ENCODE results near the gene CMTM4. TPM values are rescaled to one million over a fixed set of nuclear protein-coding genes. Genes with fewer than 3 reads are reported as not detected.
A peak's percentile ranks its signal among the peaks of the same experiment; 100 is the strongest.
"Not testable (repeated sequence)": the region's sequence is repeated elsewhere in the genome, so short reads cannot be mapped to it uniquely, and the experiment has no call there.

Gene CMTM4
- total RNA-seq, 1 experiment from 2014 or later: 14.6 TPM

DNA sequence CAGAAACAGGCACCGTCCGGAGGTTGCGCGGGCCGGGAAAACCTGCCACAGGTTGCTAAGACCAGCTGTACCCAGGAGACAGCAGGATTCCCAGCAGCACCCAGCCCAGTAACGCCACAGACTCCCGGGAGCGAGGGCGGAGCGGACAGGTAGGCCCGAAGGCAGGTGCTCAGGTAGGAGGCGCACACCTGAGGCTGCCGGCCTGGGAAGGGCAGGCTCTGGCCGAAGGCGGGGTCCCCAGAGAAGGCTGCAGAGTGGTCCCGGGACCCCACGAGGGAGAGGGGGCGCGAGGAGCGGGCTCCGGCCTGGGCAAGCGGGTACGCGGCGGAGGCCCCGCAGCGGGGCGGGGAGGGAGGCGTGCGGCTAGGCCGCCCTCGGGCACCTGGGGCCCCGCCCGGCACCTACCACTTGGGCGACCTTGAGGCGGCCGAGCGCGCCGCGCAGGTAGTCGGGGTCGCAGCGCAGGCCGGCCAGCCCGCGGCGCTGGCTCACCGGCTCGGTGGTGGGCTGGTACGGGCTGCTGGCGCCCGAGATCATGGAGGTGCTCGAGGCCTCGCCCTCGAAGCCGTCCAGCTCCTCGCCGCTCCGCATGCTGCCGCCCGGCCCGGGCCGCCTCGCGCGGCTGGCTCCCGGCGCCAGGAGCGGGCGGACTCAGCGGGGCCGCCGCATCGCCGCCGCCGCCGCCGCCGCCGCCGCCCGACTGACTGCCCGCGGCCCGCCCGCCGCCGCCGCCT is 441 bp downstream of the CMTM4 start:
- Histone ChIP-seq H3K27me3 (replicated peaks) (no peaks in the 10 kb centered on the region), H3K27ac (no peak overlapping the region), H3K36me3 (no peaks in the 10 kb centered on the region), H3K4me1 (replicated peaks) (peaks cover 14% of the 10 kb centered on the region), H3K4me3 (peak overlapping the region; percentile 77), H3K9me3 (replicated peaks) (peaks cover 5% of the 10 kb centered on the region; the same call in 1 of the 2 replicates)
- peak in 1 of 2 experiments; percentile 30 for DNase-seq (ENCODE audit: low read depth in 1 of 2, low spot score in 2 of 2)

GRCh38 chr16:66695471-66695934 is 1.0 kb downstream of the CMTM4 start:
- Histone ChIP-seq H3K4me3 (peak overlapping the region; percentile 77), H3K9me3 (replicated peaks) (peaks cover 5% of the 10 kb centered on the region; the same call in 1 of the 2 replicates), H3K36me3 (no peaks in the 10 kb centered on the region), H3K27me3 (replicated peaks) (no peaks in the 10 kb centered on the region), H3K4me1 (replicated peaks) (peaks cover 14% of the 10 kb centered on the region), H3K27ac (no peak overlapping the region)
- DNase-seq (ENCODE audit: low read depth in 1 of 2, low spot score in 2 of 2): no peak

DNA sequence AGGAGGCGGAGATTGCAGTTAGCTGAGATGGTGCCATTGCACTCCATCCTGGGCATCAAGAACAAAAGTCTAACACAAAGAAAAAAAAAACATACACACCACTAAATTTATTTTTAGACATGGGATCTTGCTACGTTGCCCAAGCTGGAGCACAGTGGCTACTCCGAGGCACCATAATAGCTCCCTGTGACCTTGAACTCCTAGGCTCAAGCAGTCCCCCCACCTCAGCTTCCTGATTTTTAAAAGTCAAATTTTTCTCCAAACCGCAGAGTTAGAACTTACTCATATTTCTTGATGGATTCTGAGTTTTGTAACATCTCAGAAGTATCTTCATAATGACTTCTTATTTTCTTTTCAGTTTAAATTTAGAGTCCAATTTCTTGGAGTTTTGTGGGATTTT is 3.4 kb downstream of the CMTM4 start:
- peaks cover 5% of the 10 kb centered on the region; the same call in 1 of the 2 replicates for H3K9me3 ChIP-seq (replicated peaks)

DNA sequence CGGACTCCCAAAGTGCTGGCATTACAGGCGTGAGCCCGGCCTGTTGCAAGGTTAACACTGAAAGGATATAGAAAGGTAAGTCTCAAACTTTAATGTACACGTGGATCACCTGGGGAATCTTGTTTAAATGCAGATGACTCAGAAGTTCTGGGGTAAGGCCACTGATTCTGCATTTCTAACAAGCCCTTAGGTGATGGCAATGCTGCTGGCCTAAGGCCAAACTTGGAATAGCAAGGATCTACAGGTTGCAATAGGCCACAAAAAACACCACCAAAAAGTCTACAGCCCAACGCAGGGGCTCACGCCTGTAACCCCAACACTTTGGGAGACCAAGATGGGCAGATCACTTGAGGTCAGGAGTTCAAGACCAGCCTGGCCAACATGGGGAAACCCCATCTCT is 4.2 kb downstream of the CMTM4 start:
- H3K9me3 ChIP-seq (replicated peaks): peaks cover 5% of the 10 kb centered on the region; the same call in 1 of the 2 replicates
- H3K36me3 ChIP-seq: no peaks in the 10 kb centered on the region
- no peak overlapping the region for H3K27ac ChIP-seq
- peaks cover 14% of the 10 kb centered on the region for H3K4me1 ChIP-seq (replicated peaks)
- no peaks in the 10 kb centered on the region for H3K27me3 ChIP-seq (replicated peaks)
- no peak for DNase-seq (ENCODE audit: low read depth in 1 of 2, low spot score in 2 of 2)
- no peak overlapping the region for H3K4me3 ChIP-seq

More for the DNA sequence above, 3.4 kb downstream of the CMTM4 start:
- Histone ChIP-seq H3K27ac (no peak overlapping the region), H3K27me3 (replicated peaks) (no peaks in the 10 kb centered on the region), H3K4me1 (replicated peaks) (peaks cover 14% of the 10 kb centered on the region), H3K4me3 (no peak overlapping the region), H3K36me3 (no peaks in the 10 kb centered on the region)
- no peak for DNase-seq (ENCODE audit: low read depth in 1 of 2, low spot score in 2 of 2)

DNA sequence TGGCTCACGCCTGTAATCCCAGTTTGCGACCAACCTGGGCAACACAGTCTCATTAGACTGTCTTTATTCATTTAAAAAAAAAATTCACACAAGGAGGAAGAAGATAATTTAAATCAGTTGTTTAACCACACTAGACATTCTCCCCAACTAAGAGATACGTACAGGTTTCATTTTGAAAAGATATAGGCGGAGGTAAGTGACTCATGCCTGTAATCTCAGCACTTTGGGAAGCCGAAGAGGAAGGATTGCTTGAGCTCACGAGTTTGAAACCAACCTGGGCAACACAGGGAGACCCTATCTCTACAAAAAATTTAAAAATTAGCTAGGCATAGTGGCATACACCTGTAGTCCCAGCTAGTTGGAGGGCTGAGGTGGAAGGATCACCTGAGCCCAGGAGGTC is 5.3 kb downstream of the CMTM4 start:
- H3K36me3 ChIP-seq: no peaks in the 10 kb centered on the region
- H3K9me3 ChIP-seq (replicated peaks): peaks cover 4% of the 10 kb centered on the region; the same call in 1 of the 2 replicates
- H3K4me1 ChIP-seq (replicated peaks): peaks cover 9% of the 10 kb centered on the region
- no peak overlapping the region for H3K4me3 ChIP-seq
- no peaks in the 10 kb centered on the region for H3K27me3 ChIP-seq (replicated peaks)
- no peak overlapping the region for H3K27ac ChIP-seq
- DNase-seq (ENCODE audit: low read depth in 1 of 2, low spot score in 2 of 2): no peak

GRCh38 chr16:66690106-66690847 is 6.3 kb downstream of the CMTM4 start:
- Histone ChIP-seq H3K4me1 (replicated peaks) (no peaks in the 10 kb centered on the region; the same call in 1 of the 2 replicates), H3K27me3 (replicated peaks) (no peaks in the 10 kb centered on the region), H3K9me3 (replicated peaks) (no peaks in the 10 kb centered on the region), H3K27ac (no peak overlapping the region), H3K36me3 (no peaks in the 10 kb centered on the region), H3K4me3 (no peak overlapping the region)
- no peak for DNase-seq (ENCODE audit: low read depth in 1 of 2, low spot score in 2 of 2)

DNA sequence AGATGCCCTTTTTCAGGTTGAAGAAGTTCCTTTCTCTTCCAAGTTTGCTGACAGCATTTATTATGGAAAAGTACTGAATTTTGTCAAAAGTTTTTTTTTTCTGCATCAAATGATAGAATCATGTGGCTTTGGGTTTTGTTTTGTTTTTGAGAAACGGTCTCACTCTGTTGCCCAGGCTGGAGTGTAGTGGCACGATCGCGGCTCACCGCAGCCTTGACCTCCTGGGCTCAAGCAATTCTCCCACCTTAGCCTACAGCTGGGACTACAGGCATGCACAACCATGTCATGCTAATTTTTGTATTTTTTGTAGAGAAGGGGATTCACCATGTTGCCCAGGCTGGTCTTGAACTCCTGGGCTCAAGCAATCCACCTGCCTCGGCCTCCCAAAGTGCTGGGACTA is 7.3 kb downstream of the CMTM4 start:
- Histone ChIP-seq H3K9me3 (replicated peaks) (no peaks in the 10 kb centered on the region), H3K27ac (no peak overlapping the region)
- no peak for DNase-seq (ENCODE audit: low read depth in 1 of 2, low spot score in 2 of 2)

DNA sequence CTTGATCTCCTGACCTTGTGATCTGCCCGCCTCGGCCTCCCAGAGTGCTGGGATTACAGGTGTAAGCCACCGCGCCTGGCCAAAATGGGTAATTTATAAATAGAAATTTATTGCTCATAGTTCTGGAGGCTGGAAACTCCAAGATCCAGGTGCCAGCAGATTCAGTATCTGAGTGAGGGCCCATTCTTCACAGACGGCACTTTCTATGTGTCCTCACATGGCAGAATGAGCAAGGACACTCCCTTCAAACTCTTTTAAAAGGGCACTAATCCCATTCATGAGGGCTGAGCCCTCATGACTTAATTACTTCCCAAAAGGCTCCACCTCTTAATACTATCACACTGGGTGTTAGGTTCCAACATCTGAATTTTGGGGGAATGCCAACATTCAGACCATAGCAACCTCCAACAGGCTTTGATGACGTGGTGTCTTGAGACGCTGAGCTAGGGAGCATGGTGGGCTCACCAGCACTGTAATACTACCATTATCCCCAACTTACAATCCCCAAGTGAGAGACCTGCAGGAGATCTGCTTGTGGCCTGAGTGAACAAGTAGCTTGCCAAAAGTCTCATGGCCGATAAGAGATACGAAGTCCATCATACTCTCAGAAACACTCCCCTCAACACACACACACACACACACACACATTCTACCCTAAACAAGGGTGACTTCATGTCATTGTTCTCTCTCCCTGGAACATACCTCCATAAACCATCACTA is 8.5 kb downstream of the CMTM4 start:
- DNase-seq (ENCODE audit: low read depth in 1 of 2, low spot score in 2 of 2): no peak

More for the DNA sequence above, 7.3 kb downstream of the CMTM4 start:
- H3K4me1 ChIP-seq (replicated peaks): no peaks in the 10 kb centered on the region
- no peak overlapping the region for H3K4me3 ChIP-seq
- H3K27me3 ChIP-seq (replicated peaks): no peaks in the 10 kb centered on the region
- no peaks in the 10 kb centered on the region for H3K36me3 ChIP-seq

GRCh38 chr16:66685501-66686115 is 10.9 kb downstream of the CMTM4 start:
- H3K4me3 ChIP-seq; H3K27me3 ChIP-seq (replicated peaks); H3K9me3 ChIP-seq (replicated peaks); H3K36me3 ChIP-seq; H3K27ac ChIP-seq; DNase-seq (ENCODE audit: low read depth in 1 of 2, low spot score in 2 of 2): not testable (repeated sequence)
- H3K4me1 ChIP-seq (replicated peaks): peaks cover 11% of the 10 kb centered on the region; the same call in 1 of the 2 replicates

More for the DNA sequence above, 8.5 kb downstream of the CMTM4 start:
- H3K27me3 ChIP-seq (replicated peaks): no peaks in the 10 kb centered on the region
- no peaks in the 10 kb centered on the region for H3K36me3 ChIP-seq
- H3K9me3 ChIP-seq (replicated peaks): no peaks in the 10 kb centered on the region
- H3K4me3 ChIP-seq: no peak overlapping the region
- no peak overlapping the region for H3K27ac ChIP-seq
- H3K4me1 ChIP-seq (replicated peaks): no peaks in the 10 kb centered on the region

DNA sequence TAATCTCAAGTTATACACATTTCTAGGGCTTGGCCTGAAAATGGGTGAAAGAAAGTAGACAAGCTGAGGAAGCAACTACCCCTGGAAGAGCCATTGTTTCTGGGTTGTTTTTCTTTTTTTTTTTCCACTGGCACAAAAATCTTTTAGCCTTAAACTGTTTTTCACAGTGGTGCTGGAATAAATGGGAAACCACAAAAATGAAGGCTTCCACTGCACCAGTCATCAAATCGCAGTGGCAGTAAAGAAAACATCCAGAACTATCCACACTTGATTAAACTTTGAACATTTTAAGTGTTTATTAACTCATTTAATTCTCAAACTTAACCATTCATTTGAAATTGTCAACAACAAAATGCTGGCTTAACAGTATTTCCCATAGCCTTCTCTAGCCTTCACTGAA is 14.3 kb downstream of the CMTM4 start:
- DNase-seq (ENCODE audit: low read depth in 1 of 2, low spot score in 2 of 2): peak in 1 of 2 experiments; percentile 18
- Histone ChIP-seq H3K36me3 (no peaks in the 10 kb centered on the region), H3K27me3 (replicated peaks) (no peaks in the 10 kb centered on the region), H3K9me3 (replicated peaks) (no peaks in the 10 kb centered on the region), H3K27ac (no peak overlapping the region), H3K4me1 (replicated peaks) (peaks cover 11% of the 10 kb centered on the region; the same call in 1 of the 2 replicates), H3K4me3 (no peak overlapping the region)

DNA sequence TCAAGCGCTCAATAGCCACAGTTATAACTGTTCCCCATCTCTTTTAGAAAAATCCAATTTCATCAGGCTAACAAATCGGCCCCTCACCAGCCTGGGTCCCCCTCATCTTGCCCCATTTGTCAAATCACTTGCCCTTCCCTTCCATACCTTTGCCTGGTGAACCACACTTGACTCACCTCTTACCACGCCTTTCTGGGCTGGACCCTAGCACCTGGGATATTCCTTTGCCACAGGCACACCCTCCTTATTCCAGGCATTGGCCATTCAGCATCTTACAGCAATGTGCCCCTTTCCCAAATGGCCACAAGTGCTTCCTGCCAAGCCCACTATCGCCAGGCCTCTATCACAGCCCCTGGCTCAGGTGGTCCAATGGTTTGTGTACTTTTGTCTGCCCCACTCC is 14.9 kb downstream of the CMTM4 start:
- Histone ChIP-seq H3K27ac (no peak overlapping the region), H3K4me3 (no peak overlapping the region), H3K9me3 (replicated peaks) (no peaks in the 10 kb centered on the region), H3K27me3 (replicated peaks) (no peaks in the 10 kb centered on the region), H3K36me3 (no peaks in the 10 kb centered on the region), H3K4me1 (replicated peaks) (peaks cover 11% of the 10 kb centered on the region; the same call in 1 of the 2 replicates)
- DNase-seq (ENCODE audit: low read depth in 1 of 2, low spot score in 2 of 2): no peak

DNA sequence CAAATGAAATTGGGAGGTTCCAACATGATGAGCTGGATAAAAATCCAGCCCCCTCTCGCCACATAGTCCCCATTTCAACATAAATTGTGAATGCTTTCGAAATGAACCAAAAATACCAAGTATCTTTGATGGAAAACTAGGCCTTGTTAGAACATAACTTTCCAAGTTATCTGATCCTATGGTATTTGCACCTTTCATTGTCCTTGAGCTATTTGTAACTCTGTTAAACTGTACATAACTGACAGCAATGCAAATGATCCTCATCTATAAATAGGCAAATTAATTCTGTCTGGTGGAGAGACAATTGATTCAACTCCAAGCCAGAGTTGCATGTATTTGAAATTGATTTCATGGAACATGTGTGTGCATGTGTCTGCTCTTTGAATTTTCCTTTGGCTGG is 18.2 kb downstream of the CMTM4 start:
- no peak overlapping the region for H3K4me3 ChIP-seq
- no peaks in the 10 kb centered on the region for H3K9me3 ChIP-seq (replicated peaks)
- H3K4me1 ChIP-seq (replicated peaks): peaks cover 11% of the 10 kb centered on the region; the same call in 1 of the 2 replicates
- H3K27ac ChIP-seq: no peak overlapping the region
- H3K36me3 ChIP-seq: no peaks in the 10 kb centered on the region
- no peak for DNase-seq (ENCODE audit: low read depth in 1 of 2, low spot score in 2 of 2)
- H3K27me3 ChIP-seq (replicated peaks): no peaks in the 10 kb centered on the region

GRCh38 chr16:66677836-66678235 is 18.7 kb downstream of the CMTM4 start:
- Histone ChIP-seq H3K9me3 (replicated peaks) (no peaks in the 10 kb centered on the region), H3K27me3 (replicated peaks) (no peaks in the 10 kb centered on the region), H3K4me1 (replicated peaks) (peaks cover 11% of the 10 kb centered on the region; the same call in 1 of the 2 replicates), H3K36me3 (no peaks in the 10 kb centered on the region), H3K4me3 (no peak overlapping the region), H3K27ac (no peak overlapping the region)
- DNase-seq (ENCODE audit: low read depth in 1 of 2, low spot score in 2 of 2): no peak
